ENCODE data around the gene GRIK4.

The GRIK4 gene

GRCh38 chr11:120819437-120820365 lies 308.2 kb downstream of the GRIK4 start:
- no peak for DNase-seq

- DNase-seq: no peak
Observed at GRCh38 chr11:120823159-120823558, 311.6 kb downstream of the GRIK4 start.

DNA sequence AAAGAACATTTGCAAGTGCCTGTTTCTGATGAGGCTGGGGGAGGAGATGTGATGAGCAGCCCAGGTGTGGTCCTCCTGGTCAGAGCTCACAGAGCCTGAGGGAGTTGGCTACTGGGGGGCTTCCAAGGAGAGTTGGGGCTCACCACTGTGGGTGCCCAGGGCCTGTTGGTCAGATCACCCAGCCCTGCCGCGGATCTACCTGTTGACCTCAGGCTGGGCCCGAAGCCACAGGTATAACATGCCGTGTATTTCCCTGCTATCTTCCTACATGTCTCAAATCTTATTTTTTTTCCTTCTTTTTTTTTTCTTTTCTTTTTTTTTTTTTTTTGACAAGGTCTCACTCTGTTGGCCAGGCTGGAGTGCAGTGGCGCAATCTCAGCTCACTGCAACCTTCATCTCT lies 312.7 kb downstream of the GRIK4 start:
- no peak for DNase-seq

- DNase-seq: no peak
Observed at GRCh38 chr11:120827198-120827597, 315.6 kb downstream of the GRIK4 start.

DNA sequence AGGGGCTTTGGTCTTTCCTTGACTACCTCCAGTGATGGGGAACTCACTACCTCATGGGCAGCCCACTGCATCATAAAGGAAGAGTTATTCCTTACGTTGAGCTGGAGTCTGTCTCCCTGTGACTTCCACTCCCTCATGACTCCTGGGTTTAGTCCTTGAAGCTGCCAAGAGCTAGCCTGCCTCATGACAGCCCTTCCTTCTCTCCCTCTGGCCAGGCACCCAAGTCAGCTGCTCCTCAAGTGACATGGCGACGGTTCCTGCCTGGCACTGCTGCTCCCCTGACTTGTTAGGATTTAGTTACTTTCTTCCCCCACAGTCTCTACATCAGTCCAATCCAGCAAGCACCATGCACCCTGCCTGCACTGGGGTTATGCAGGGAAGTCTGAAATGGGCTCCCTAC lies 316.3 kb downstream of the GRIK4 start:
- no peak for DNase-seq

GRCh38 chr11:120828847-120829246 lies 317.3 kb downstream of the GRIK4 start:
- DNase-seq: no peak

- DNase-seq: no peak
Observed at GRCh38 chr11:120830085-120830620, 318.6 kb downstream of the GRIK4 start.

GRCh38 chr11:120832481-120833238 lies 321.1 kb downstream of the GRIK4 start:
- DNase-seq: no peak

GRCh38 chr11:120834686-120835210 lies 323.2 kb downstream of the GRIK4 start:
- DNase-seq: no peak

- DNase-seq: peak; percentile 4
Observed at GRCh38 chr11:120835601-120836228, 324.2 kb downstream of the GRIK4 start.

DNA sequence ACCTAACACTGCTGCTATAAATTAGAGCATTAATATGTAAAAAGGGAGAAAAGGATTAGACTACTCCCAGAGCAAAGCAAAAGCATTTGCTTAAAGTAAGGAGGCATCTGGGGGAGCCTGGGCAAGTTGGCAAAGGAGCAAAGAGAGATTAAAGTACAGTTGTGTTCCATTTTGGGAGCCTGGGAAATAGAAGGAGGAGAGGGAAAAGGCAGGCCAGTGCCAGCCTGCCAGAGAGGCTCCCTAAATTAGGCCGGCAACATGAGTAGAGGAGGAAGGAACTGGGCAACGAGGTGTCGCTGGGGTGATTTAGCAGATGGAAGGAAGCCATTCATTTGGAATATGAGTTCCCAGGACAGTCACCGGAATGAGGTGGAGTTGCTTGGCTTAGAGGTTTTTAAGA lies 326.1 kb downstream of the GRIK4 start:
- DNase-seq: no peak

GRCh38 chr11:120839201-120839600 lies 327.7 kb downstream of the GRIK4 start:
- DNase-seq: no peak

- DNase-seq: no peak
Observed at GRCh38 chr11:120839846-120840402, 328.4 kb downstream of the GRIK4 start.

DNA sequence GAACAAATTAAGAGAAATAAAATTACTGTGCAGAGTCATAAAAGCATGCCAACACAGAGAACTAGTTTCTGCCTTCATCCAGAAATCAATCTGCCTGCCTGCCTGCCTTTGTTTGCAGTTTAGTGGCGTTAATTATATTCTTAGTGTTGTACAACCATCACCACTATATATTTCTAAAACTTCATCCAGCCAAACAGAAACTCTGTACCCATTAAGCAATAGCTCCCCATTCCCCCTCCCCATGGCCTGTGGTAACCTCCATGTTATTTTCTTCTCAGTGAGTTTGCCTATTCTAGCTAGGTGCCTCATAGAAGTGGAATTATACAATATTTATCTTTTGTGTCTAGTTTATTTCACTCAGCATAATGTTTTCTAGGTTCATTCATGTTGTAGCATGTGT lies 329.1 kb downstream of the GRIK4 start:
- DNase-seq: no peak

DNA sequence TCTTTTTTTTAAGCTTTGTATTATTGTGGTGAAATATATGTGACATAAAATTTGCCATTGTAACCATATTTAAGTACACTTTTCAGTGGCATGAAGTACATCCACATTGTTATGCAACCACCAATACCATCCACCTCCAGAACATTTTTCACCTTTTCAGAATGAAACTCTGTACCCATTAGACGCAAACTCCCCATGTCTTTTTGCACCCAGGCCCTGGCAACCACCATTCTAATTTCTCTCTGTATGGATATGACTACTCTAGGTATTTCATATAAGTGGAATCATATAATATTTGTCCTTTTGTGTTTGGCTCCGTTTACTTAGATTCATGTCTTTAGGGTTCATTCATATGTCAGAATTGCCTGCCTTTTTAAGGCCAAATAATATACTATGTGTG lies 329.5 kb downstream of the GRIK4 start:
- DNase-seq: no peak

DNA sequence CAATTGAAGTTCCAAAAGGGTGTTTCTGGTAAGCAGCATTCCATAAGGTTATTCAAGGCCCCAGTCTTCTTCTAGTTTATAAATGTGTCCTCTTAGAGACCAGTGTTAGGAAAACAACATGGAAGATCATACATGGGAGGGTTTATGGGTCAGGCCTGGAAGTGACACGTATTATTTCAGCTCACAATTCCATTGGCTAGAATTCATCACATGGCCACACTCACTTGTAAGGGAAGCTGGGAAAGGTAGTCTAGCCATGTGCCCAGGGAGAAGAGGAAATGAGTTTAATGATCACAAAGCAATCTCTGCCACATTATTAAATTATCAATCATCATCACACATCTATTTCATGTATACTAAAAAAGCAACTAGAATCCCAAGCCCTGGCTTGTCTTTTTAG lies 330.6 kb downstream of the GRIK4 start:
- DNase-seq: no peak

- no peak for DNase-seq
Observed at GRCh38 chr11:120853435-120853834, 341.9 kb downstream of the GRIK4 start.

DNA sequence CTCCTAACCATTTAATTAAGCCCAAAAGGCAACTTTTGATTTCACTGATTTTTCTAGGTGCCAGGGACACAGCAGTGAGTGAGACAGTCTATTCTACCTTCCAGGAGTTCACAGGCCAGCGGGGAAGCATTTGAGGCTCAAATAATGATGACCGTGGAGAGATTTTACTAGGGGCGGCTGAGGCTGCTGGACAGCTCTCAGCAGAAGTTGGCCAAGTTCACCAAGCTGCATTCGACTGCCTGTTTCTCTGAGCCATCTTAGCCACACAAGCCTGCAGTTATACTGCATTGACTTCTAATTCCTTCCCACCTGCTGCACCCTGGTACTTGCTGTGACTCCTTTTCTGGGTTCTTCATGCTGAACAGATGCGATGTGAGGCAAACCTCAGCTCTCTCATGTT lies 343.4 kb downstream of the GRIK4 start:
- no peak for DNase-seq

DNA sequence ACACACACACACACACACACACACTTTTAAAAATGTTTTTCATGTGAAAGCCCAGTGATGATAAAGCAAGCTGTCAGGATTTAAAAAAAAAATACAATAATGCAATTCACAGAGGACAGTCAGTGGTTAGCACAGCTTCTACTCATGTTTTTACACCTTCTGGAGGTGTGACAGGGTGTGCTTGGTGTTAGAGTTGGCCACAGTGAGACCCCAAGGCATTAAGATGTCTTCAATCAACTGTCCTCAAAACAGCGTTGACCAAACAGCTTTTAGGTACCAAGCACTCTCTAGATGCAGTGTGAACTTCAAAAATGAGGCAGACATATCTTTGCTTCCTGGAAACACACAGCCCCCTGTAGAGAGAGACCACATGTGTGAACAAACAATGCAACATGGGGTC lies 346.0 kb downstream of the GRIK4 start:
- DNase-seq: no peak

DNA sequence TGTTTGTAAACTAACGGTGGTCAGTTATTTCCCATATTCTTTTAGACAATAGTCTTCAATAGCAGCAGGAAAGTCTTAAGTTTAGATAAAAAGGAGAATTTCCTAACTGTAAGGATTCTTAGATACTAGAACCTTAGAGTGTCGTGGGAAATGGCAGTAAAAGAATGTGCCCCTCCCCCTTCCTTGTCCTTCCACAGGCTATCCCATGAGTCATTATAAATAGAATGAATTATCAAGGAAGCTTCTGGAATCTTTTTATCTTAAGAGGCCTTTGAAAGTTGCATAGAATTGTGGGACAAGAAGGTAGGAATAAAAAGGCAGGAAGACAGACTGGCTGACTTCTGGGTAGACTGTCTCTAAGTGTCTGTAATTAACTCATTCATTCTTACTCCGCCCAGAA lies 347.2 kb downstream of the GRIK4 start:
- DNase-seq: no peak

DNA sequence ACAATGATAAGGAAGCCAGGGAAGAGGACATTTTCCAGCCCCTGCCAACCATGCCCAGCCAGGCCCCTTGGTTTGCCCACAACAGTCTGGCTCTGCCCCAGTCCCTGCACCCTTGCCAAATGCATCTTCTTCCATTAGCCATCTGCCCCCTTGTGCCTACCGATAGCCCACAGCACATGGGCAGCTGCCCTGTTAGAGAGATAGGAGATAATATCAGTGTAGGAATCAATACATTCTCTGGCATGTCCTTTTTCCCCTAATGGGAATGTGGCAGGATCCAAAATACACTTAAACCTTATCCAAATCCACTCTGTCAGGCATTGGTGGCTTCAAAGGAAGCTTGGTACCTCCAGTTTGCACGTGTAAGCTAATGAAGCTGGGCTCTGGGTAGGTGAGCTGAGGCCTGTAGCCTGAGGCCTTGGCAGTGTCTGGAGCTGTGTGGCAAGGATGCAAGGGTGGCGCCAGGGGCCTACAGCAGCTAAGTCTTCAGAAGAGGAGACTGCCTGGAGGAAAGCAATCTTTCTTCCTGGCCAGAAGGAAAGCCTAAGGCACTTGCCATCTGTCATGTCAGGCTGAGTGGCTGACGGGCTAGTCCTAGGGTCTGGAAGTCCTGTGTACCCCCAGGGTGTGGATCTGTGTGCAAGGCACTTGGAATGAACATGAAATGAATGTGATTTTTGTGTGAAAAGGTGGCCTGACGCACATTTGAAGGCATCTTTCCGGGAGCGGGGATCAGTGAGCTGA lies 348.2 kb downstream of the GRIK4 start:
- no peak for DNase-seq

GRCh38 chr11:120863359-120863758 lies 351.8 kb downstream of the GRIK4 start:
- no peak for DNase-seq

Measured in stimulated activated CD4-positive, alpha-beta T cell treated with anti-CD3 and anti-CD28 coated beads, Interleukin-12 subunit alpha, Interleukin-12 subunit beta, amount 100 ng/mL, for 4 hours (primary cell).